Activated CD4-positive, alpha-beta T cell treated with anti-CD3 and anti-CD28 coated beads, Interleukin-2, amount 10 ng/mL, durations not matched to agents 24 days and 14 days (primary cell): Measurements from ENCODE around the gene GPATCH8. TPM values are rescaled to one million over a fixed set of nuclear protein-coding genes. Genes with fewer than 3 reads are reported as not detected.

Experiments
- DNase-seq: peaks from one replicate; pipeline ENCODE4 v3.0.0; 2022
- H3K27ac Mint-ChIP-seq: one replicate; pipeline ENCODE4 v1.8.0; 2022; ENCODE audit warnings: mild to moderate bottlenecking, mixed read lengths
- H3K27me3 Mint-ChIP-seq: one replicate; pipeline ENCODE4 v1.8.0; 2022; ENCODE audit warnings: mixed read lengths
- H3K36me3 Mint-ChIP-seq: one replicate; pipeline ENCODE4 v1.8.0; 2022; ENCODE audit warnings: low read depth, mild to moderate bottlenecking, mixed read lengths
- H3K4me1 Mint-ChIP-seq: one replicate; pipeline ENCODE4 v1.8.0; 2021; ENCODE audit warnings: mixed read lengths
- H3K4me3 Mint-ChIP-seq: one replicate; pipeline ENCODE4 v1.8.0; 2022; ENCODE audit warnings: mild to moderate bottlenecking, moderate library complexity, mixed read lengths
- H3K9me3 Mint-ChIP-seq: one replicate; pipeline ENCODE4 v1.8.0; 2021; ENCODE audit warnings: mixed read lengths
- intact Hi-C: fragments of 100-400 bp; cut with micrococcal nuclease; formaldehyde crosslinking; loops from one replicate; pipeline ENCODE4 v1.15.1; 2023
- total RNA-seq: library from RNA; stranded (reverse); gene quantifications from 2 replicates; pipeline ENCODE4 v1.2.3, GENCODE V29; 2022

GPATCH8 gene
- 43.6 and 46.4 TPM in 2 replicates for total RNA-seq

GRCh38 chr17:44503147-44504029 is at the start of gene GPATCH8:
TSS of gene GPATCH8 (minus strand) at chr17:44503406. CDS start at chr17:44503370, 36 bp downstream.
- intact Hi-C loops = loop anchor here (1.0 to 10.0 kb wide), 4 partner anchors 119 to 316 kb away; partner anchors contain the start of genes DBF4B, ITGA2B, TMUB2 and UBTF
- peaks cover 5% of the 10 kb centered on the region for H3K36me3 Mint-ChIP-seq

GRCh38 chr17:44552361-44552760 is 49.2 kb upstream of the GPATCH8 start:
- no peak overlapping the region for H3K27ac Mint-ChIP-seq
- no peaks in the 10 kb centered on the region for H3K9me3 Mint-ChIP-seq
- peaks cover 8% of the 10 kb centered on the region for H3K4me1 Mint-ChIP-seq
- H3K27me3 Mint-ChIP-seq = peaks cover 46% of the 10 kb centered on the region
- no peak for DNase-seq
- no peaks in the 10 kb centered on the region for H3K36me3 Mint-ChIP-seq
- H3K4me3 Mint-ChIP-seq = no peak overlapping the region
- intact Hi-C loops = no loop called here

More at GRCh38 chr17:44503147-44504029, at the start of gene GPATCH8:
- Mint-ChIP-seq H3K27ac (peak within 1 kb of the TSS; percentile 94), H3K4me1 (peaks cover 15% of the 10 kb centered on the region), H3K27me3 (peaks cover 3% of the 10 kb centered on the region), H3K9me3 (no peaks in the 10 kb centered on the region), H3K4me3 (peak within 1 kb of the TSS; percentile 94)
- DNase-seq = peak; percentile 99

GRCh38 chr17:44549686-44550085 is 46.5 kb upstream of the GPATCH8 start:
- no peaks in the 10 kb centered on the region for H3K36me3 Mint-ChIP-seq
- H3K27me3 Mint-ChIP-seq = peaks cover 29% of the 10 kb centered on the region
- no peak overlapping the region for H3K4me3 Mint-ChIP-seq
- no peak for DNase-seq
- intact Hi-C loops = no loop called here
- H3K9me3 Mint-ChIP-seq = no peaks in the 10 kb centered on the region
- H3K4me1 Mint-ChIP-seq = peaks cover 5% of the 10 kb centered on the region
- no peak overlapping the region for H3K27ac Mint-ChIP-seq

GRCh38 chr17:44548376-44549230 is 45.4 kb upstream of the GPATCH8 start:
- intact Hi-C loops = no loop called here
- DNase-seq = no peak
- Mint-ChIP-seq H3K4me1 (peaks cover 5% of the 10 kb centered on the region), H3K4me3 (no peak overlapping the region), H3K9me3 (no peaks in the 10 kb centered on the region), H3K27me3 (peaks cover 32% of the 10 kb centered on the region), H3K36me3 (no peaks in the 10 kb centered on the region), H3K27ac (no peak overlapping the region)

GRCh38 chr17:44547625-44548267 is 44.5 kb upstream of the GPATCH8 start:
- Mint-ChIP-seq H3K36me3 (no peaks in the 10 kb centered on the region), H3K27ac (no peak overlapping the region), H3K27me3 (peaks cover 33% of the 10 kb centered on the region), H3K4me3 (no peak overlapping the region), H3K9me3 (no peaks in the 10 kb centered on the region), H3K4me1 (peaks cover 5% of the 10 kb centered on the region)
- no peak for DNase-seq
- intact Hi-C loops = no loop called here

- H3K36me3 Mint-ChIP-seq = no peaks in the 10 kb centered on the region
Observed at GRCh38 chr17:44546671-44547606, 43.7 kb upstream of the GPATCH8 start.

GRCh38 chr17:44543905-44544523 is 40.8 kb upstream of the GPATCH8 start:
- peaks cover 5% of the 10 kb centered on the region for H3K4me1 Mint-ChIP-seq
- H3K27me3 Mint-ChIP-seq = peaks cover 24% of the 10 kb centered on the region
- no peak overlapping the region for H3K4me3 Mint-ChIP-seq
- no peaks in the 10 kb centered on the region for H3K36me3 Mint-ChIP-seq
- H3K27ac Mint-ChIP-seq = no peak overlapping the region
- H3K9me3 Mint-ChIP-seq = no peaks in the 10 kb centered on the region
- no peak for DNase-seq
- intact Hi-C loops = no loop called here

More at GRCh38 chr17:44546671-44547606, 43.7 kb upstream of the GPATCH8 start:
- no peak for DNase-seq
- peaks cover 5% of the 10 kb centered on the region for H3K4me1 Mint-ChIP-seq
- no peak overlapping the region for H3K4me3 Mint-ChIP-seq
- peaks cover 26% of the 10 kb centered on the region for H3K27me3 Mint-ChIP-seq
- intact Hi-C loops = no loop called here
- H3K27ac Mint-ChIP-seq = no peak overlapping the region
- no peaks in the 10 kb centered on the region for H3K9me3 Mint-ChIP-seq

GRCh38 chr17:44543213-44543904 is 40.2 kb upstream of the GPATCH8 start:
- intact Hi-C loops = no loop called here
- no peaks in the 10 kb centered on the region for H3K36me3 Mint-ChIP-seq
- peaks cover 22% of the 10 kb centered on the region for H3K27me3 Mint-ChIP-seq
- H3K9me3 Mint-ChIP-seq = no peaks in the 10 kb centered on the region
- H3K4me3 Mint-ChIP-seq = no peak overlapping the region
- H3K4me1 Mint-ChIP-seq = peaks cover 5% of the 10 kb centered on the region
- no peak for DNase-seq
- H3K27ac Mint-ChIP-seq = no peak overlapping the region

- intact Hi-C loops = no loop called here
- no peak overlapping the region for H3K27ac Mint-ChIP-seq
- no peak overlapping the region for H3K4me3 Mint-ChIP-seq
Observed at GRCh38 chr17:44541884-44542581, 38.8 kb upstream of the GPATCH8 start.

GRCh38 chr17:44540246-44541084 is 37.3 kb upstream of the GPATCH8 start:
- no peak for DNase-seq
- Mint-ChIP-seq H3K4me1 (no peaks in the 10 kb centered on the region), H3K9me3 (no peaks in the 10 kb centered on the region), H3K27ac (no peak overlapping the region), H3K36me3 (no peaks in the 10 kb centered on the region), H3K4me3 (no peak overlapping the region), H3K27me3 (peaks cover 16% of the 10 kb centered on the region)
- intact Hi-C loops = no loop called here

More at GRCh38 chr17:44541884-44542581, 38.8 kb upstream of the GPATCH8 start:
- Mint-ChIP-seq H3K36me3 (no peaks in the 10 kb centered on the region), H3K27me3 (peaks cover 20% of the 10 kb centered on the region), H3K4me1 (peaks cover 4% of the 10 kb centered on the region), H3K9me3 (no peaks in the 10 kb centered on the region)
- no peak for DNase-seq

- Mint-ChIP-seq H3K36me3 (no peaks in the 10 kb centered on the region), H3K4me3 (no peak overlapping the region), H3K9me3 (no peaks in the 10 kb centered on the region), H3K27me3 (peaks cover 11% of the 10 kb centered on the region), H3K4me1 (no peaks in the 10 kb centered on the region), H3K27ac (no peak overlapping the region)
- intact Hi-C loops = loop anchor here (10.0 kb wide), 2 partner anchors 95 to 235 kb away; no protein-coding TSS in a partner anchor
- no peak for DNase-seq
Observed at GRCh38 chr17:44539673-44540072, 36.5 kb upstream of the GPATCH8 start.
